Stomach (tissue), 9 donors: ENCODE data around the gene COQ9. TPM values are rescaled to one million over a fixed set of nuclear protein-coding genes. Genes with fewer than 3 reads are reported as not detected.

ENCODE experiments used
- DNase-seq, 2 donors: peaks; one replicate each; pipeline versions ENCODE4 v3.0.0 to v3.0.0-alpha.2; 2013 to 2019
- H3K27ac ChIP-seq, 5 donors: fragments of 200-600 bp in 4 of 5; sonication (generic) in 4 of 5; one replicate each; pipeline ENCODE4 v1.5.1; 2013 to 2019; ENCODE audit warnings: mild to moderate bottlenecking in 1 of 5, moderate library complexity in 1 of 5
- H3K27me3 ChIP-seq, 3 donors: fragments of 200-600 bp; sonication (generic); one replicate each; pipeline ENCODE4 v1.5.1; 2017 to 2019; ENCODE audit warnings: mixed run types in 1 of 3
- H3K36me3 ChIP-seq, 4 donors: fragments of 200-600 bp; sonication (generic); 1 replicate in 3 of 4; 2 replicates in 1 of 4; pipeline ENCODE4 v1.5.1; 2016 to 2019
- H3K4me1 ChIP-seq, 4 donors: fragments of 200-600 bp; sonication (generic); one replicate each; pipeline ENCODE4 v1.5.1; 2016 to 2019
- H3K4me3 ChIP-seq, 4 donors: fragments of 200-600 bp; sonication (generic) in 3 of 4; one replicate each; pipeline ENCODE4 v1.5.1; 2016 to 2019; ENCODE audit warnings: mild to moderate bottlenecking in 1 of 4
- H3K9me3 ChIP-seq, 4 donors: fragments of 200-600 bp; sonication (generic); one replicate each; pipeline ENCODE4 v1.5.1; 2016 to 2019
- CTCF ChIP-seq, 7 experiments: fragments of 450-650 bp in 4 of 7; fragments of 200-600 bp in 3 of 7; sonication (generic) in 3 of 7; IDR thresholded peaks; one replicate each; pipeline ENCODE4 v1.5.1; 2016 to 2019; ENCODE audit warnings: antibody characterized with exemption in 7 of 7, control low read depth in 2 of 7, mild to moderate bottlenecking in 1 of 7
- EP300 ChIP-seq: sonication (generic); formaldehyde crosslinking; IDR thresholded peaks from one replicate; pipeline ENCODE4 v1.6.1; 2017; ENCODE audit warnings: antibody characterized with exemption
- POLR2A ChIP-seq, 4 donors: fragments of 450-650 bp; IDR thresholded peaks; one replicate each; pipeline ENCODE4 v1.6.1; 2016; ENCODE audit warnings: antibody characterized with exemption in 4 of 4, control low read depth in 2 of 4, mild to moderate bottlenecking in 1 of 4, moderate library complexity in 1 of 4
- POLR2AphosphoS5 ChIP-seq, 3 donors: sonication (generic); formaldehyde crosslinking; IDR thresholded peaks; one replicate each; pipeline ENCODE4 v1.6.1; 2016; ENCODE audit warnings: antibody characterized with exemption in 3 of 3
- WGBS, 5 donors: extraction: QIAGEN DNeasy Blood & Tissue Kit in 3 of 5; methylation state at CpG; one replicate each; pipeline versions ENCODE4 v1.1.5 to v1.1.7; 2013 to 2018; 5-methylcytosine and 5-hydroxymethylcytosine counted together
- intact Hi-C: fragments of 100-400 bp; cut with DNase I; formaldehyde crosslinking; loops from one replicate; pipeline ENCODE4 v1.15.1; 2023; ENCODE audit warnings: low total_unique reads
- polyA plus RNA-seq, 3 donors: library from polyadenylated mRNA; stranded (reverse); fragments of 200-250 nt; gene quantifications; one replicate each; pipeline ENCODE4 v1.2.3, GENCODE V29; 2013
- total RNA-seq, 5 donors: library from RNA; depleted of rRNA; stranded (reverse); fragments of >200 nt; gene quantifications; one replicate each; pipeline versions ENCODE4 v1.1.0 to v1.2.3, GENCODE V29; 2014 to 2016
- donor health status: healthy with polysubstance abuse.
- donor health status: Bipolar disorder and iron deficiency.
- donor health status: healthy.

Gene COQ9
- total and polyA plus RNA-seq, 8 donors: 40.6 to 108 (median 66.7) TPM

DNA sequence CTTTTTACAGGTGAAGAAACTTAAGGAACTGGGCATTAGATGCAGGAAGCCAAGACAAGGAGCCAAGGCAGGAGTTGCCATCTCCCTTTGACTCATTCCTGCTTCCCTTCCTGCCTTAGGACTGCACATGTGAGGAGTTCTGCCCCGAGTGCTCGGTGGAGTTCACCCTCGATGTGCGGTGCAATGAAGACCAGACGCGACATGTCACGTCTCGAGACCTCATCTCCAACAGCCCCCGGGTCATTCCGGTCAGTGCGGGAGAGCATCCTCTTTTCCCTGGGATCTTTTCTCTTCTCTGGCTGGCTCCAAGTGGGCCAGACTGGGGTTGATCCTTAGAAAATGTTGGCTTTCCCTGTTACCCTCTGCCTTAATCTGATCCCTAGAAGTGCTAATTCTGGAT, 21.8 kb downstream of the COQ9 start:
- Histone ChIP-seq H3K9me3 (no peaks in the 10 kb centered on the region), H3K27ac (no peak overlapping the region), H3K27me3 (no peaks in the 10 kb centered on the region), H3K4me3 (no peak overlapping the region), H3K4me1 (peaks cover 26 to 60% (median 48%) of the 10 kb centered on the region in 4 donors), H3K36me3 (peaks cover 62 to 100% (median 99%) of the 10 kb centered on the region in 4 donors)
- WGBS, 5 donors: 84 to 94% (median 90%) methylated on average over 11 of the region's 11 CpGs
- DNase-seq: no peak
- intact Hi-C loops: no loop called here
- TF ChIP-seq CTCF (IDR thresholded peaks at IDR 0.05): no peak
- TF ChIP-seq EP300: no peak
- no peak for TF ChIP-seq POLR2AphosphoS5 (IDR thresholded peaks at IDR 0.05)
- no peak for TF ChIP-seq POLR2A (IDR thresholded peaks at IDR 0.05)

- intact Hi-C loops: no loop called here
- Histone ChIP-seq H3K9me3 (no peaks in the 10 kb centered on the region), H3K27ac (peak overlapping the region; percentile 3 to 73 (median 67)), H3K36me3 (peaks cover 64 to 100% (median 100%) of the 10 kb centered on the region in 4 donors), H3K4me3 (no peak overlapping the region), H3K27me3 (no peaks in the 10 kb centered on the region), H3K4me1 (peaks cover 24 to 50% (median 39%) of the 10 kb centered on the region in 4 donors)
- DNase-seq: no peak
- 67 to 79% (median 75%) methylated on average over 8 to 9 of the region's 9 CpGs for WGBS, 5 donors
- TF ChIP-seq CTCF (IDR thresholded peaks at IDR 0.05) (no peak), POLR2A (IDR thresholded peaks at IDR 0.05) (no peak), POLR2AphosphoS5 (IDR thresholded peaks at IDR 0.05) (no peak), EP300 (no peak)
Observed at GRCh38 chr16:57469917-57470470, 22.7 kb downstream of the COQ9 start.

- Histone ChIP-seq H3K27me3 (no peaks in the 10 kb centered on the region), H3K36me3 (peaks cover 66 to 98% (median 97%) of the 10 kb centered on the region in 4 donors), H3K4me3 (no peak overlapping the region), H3K9me3 (no peaks in the 10 kb centered on the region), H3K4me1 (peaks cover 24 to 45% (median 37%) of the 10 kb centered on the region in 4 donors), H3K27ac (peak overlapping the region; percentile 50 to 73 (median 67))
- peak; percentile 64 to 84 for DNase-seq
- 7 to 31% (median 14%) methylated on average over 6 of the region's 6 CpGs for WGBS, 5 donors
- TF ChIP-seq POLR2A (IDR thresholded peaks at IDR 0.05) (no peak), POLR2AphosphoS5 (IDR thresholded peaks at IDR 0.05) (peak in 1 of 3 donors; percentile 64)
- intact Hi-C loops: no loop called here
Observed at GRCh38 chr16:57470711-57471110, 23.4 kb downstream of the COQ9 start.

DNA sequence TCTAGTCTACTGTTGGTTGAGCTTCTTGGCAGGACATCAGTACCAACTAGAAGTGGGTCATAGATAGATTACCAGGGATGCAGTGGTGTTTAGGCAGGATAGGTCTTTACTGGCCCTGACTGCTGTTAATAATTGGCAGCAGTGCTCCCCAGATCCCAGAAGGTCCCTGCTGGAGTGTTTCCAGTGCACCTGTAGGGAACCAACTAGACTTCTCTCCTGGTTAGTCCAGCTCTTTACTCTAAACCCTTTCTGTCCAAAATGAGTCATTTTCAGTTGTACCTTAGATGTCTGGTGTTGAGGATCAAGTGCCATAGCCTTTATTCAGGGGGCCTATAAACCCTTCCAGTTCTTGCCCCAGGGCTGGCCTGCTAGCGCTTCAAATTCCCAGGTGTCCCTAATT, 23.9 kb downstream of the COQ9 start:
- H3K27me3 ChIP-seq: no peaks in the 10 kb centered on the region
- intact Hi-C loops: no loop called here
- H3K4me3 ChIP-seq: no peak overlapping the region
- 78 to 100% (median 100%) methylated on average over 1 of the region's 1 CpG for WGBS, 5 donors
- TF ChIP-seq CTCF (IDR thresholded peaks at IDR 0.05) (no peak), EP300 (no peak)
- no peak for DNase-seq
- H3K9me3 ChIP-seq: no peaks in the 10 kb centered on the region
- peaks cover 24 to 48% (median 42%) of the 10 kb centered on the region in 4 donors for H3K4me1 ChIP-seq
- H3K27ac ChIP-seq: peak overlapping the region; percentile 50 to 73 (median 67)
- peaks cover 63 to 93% (median 92%) of the 10 kb centered on the region in 4 donors for H3K36me3 ChIP-seq
